Measurements from ENCODE around the gene TIMP2. TPM values are rescaled to one million over a fixed set of nuclear protein-coding genes. Genes with fewer than 3 reads are reported as not detected.
A peak's percentile ranks its signal among the peaks of the same experiment; 100 is the strongest.

Gene TIMP2
- total and polyA plus RNA-seq, 4 donors = 203 to 732 (median 577) TPM

GRCh38 chr17:78853926-78854394 lies 71.2 kb downstream of the TIMP2 start:
- H3K27ac ChIP-seq (ENCODE audit: low read depth in 1 of 2, low read length in 2 of 2) = no peak overlapping the region
- DNase-seq (no peak), ATAC-seq (ENCODE audit: low FRiP score) (no peak)
- intact Hi-C loops (cut with DNase I) = no loop called here
- H3K36me3 ChIP-seq (ENCODE audit: control insufficient read depth in 1 of 2, insufficient read depth in 2 of 2, low read length in 1 of 2) = peaks cover 0 to 7% of the 10 kb centered on the region in 2 donors
- no peak overlapping the region for H3K4me3 ChIP-seq (ENCODE audit: low read length in 2 of 2)
- H3K4me1 ChIP-seq (ENCODE audit: control insufficient read depth in 1 of 2, insufficient read depth in 2 of 2, low read length in 2 of 2) = no peaks in the 10 kb centered on the region
- H3K9me3 ChIP-seq (ENCODE audit: control insufficient read depth, low read length) = no peaks in the 10 kb centered on the region
- H3K27me3 ChIP-seq (ENCODE audit: control insufficient read depth in 1 of 2, insufficient read depth in 2 of 2, low read length in 1 of 2) = no peaks in the 10 kb centered on the region
- WGBS, 2 donors = 76 to 79% methylated on average over 11 of the region's 11 CpGs

DNA sequence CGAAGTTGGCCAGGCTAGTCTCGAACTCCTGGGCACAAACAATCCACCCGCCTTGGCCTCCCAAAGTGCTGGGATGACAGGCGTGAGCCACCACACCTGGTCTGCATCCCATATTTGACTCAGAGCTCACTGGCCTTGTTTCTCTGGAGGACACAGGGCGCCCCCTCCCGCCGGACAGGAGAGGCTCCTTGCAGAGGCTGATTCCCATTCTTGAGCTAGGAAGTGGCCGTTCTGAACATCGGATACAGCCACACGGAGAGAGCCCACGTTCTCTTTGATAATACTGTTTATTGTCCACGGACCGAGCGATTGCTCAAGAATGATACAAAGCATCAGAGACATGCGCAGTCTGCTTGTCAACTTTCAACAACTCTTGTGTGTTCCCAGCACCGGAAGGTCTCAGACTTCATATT lies 72.5 kb downstream of the TIMP2 start:
- Histone ChIP-seq H3K4me1 (ENCODE audit: control insufficient read depth in 1 of 2, insufficient read depth in 2 of 2, low read length in 2 of 2) (no peaks in the 10 kb centered on the region), H3K27me3 (ENCODE audit: control insufficient read depth in 1 of 2, insufficient read depth in 2 of 2, low read length in 1 of 2) (no peaks in the 10 kb centered on the region), H3K36me3 (ENCODE audit: control insufficient read depth in 1 of 2, insufficient read depth in 2 of 2, low read length in 1 of 2) (peaks cover 0 to 7% of the 10 kb centered on the region in 2 donors), H3K27ac (ENCODE audit: low read depth in 1 of 2, low read length in 2 of 2) (no peak overlapping the region), H3K4me3 (ENCODE audit: low read length in 2 of 2) (no peak overlapping the region), H3K9me3 (ENCODE audit: control insufficient read depth, low read length) (no peaks in the 10 kb centered on the region)
- no peak for ATAC-seq (ENCODE audit: low FRiP score)
- no peak for DNase-seq
- WGBS, 2 donors = 82 to 85% methylated on average over 16 of the region's 16 CpGs
- intact Hi-C loops (cut with DNase I) = no loop called here

GRCh38 chr17:78849026-78849425 lies 76.2 kb downstream of the TIMP2 start:
- Histone ChIP-seq H3K27me3 (ENCODE audit: control insufficient read depth in 1 of 2, insufficient read depth in 2 of 2, low read length in 1 of 2) (no peaks in the 10 kb centered on the region), H3K27ac (ENCODE audit: low read depth in 1 of 2, low read length in 2 of 2) (no peak overlapping the region), H3K36me3 (ENCODE audit: control insufficient read depth in 1 of 2, insufficient read depth in 2 of 2, low read length in 1 of 2) (peaks cover 0 to 2% of the 10 kb centered on the region in 2 donors), H3K4me1 (ENCODE audit: control insufficient read depth in 1 of 2, insufficient read depth in 2 of 2, low read length in 2 of 2) (no peaks in the 10 kb centered on the region), H3K4me3 (ENCODE audit: low read length in 2 of 2) (no peak overlapping the region), H3K9me3 (ENCODE audit: control insufficient read depth, low read length) (no peaks in the 10 kb centered on the region)
- ATAC-seq (ENCODE audit: low FRiP score) (no peak), DNase-seq (peak in 1 of 2 donors; percentile 66)
- WGBS, 2 donors = 88% methylated on average over 5 of the region's 5 CpGs
- intact Hi-C loops (cut with DNase I) = no loop called here

DNA sequence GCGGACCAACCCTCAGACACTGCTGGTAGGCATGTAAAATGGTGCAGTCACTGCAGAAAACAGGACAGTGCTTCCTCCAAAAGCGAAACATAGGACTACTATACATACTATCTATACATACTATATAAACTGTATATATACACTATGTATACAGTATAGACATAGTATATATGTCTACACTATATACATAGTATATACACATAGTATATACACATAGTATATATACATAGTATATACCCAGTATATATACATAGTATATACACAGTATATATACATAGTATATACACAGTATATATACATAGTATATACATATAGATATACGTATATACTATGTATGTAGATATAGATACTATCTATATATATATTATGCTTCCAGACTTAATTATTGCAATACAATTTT lies 78.1 kb downstream of the TIMP2 start:
- DNase-seq = no peak
- 93 to 96% methylated on average over 3 of the region's 3 CpGs for WGBS, 2 donors
- Histone ChIP-seq H3K4me3 (ENCODE audit: low read length in 2 of 2) (no peak overlapping the region), H3K9me3 (ENCODE audit: control insufficient read depth, low read length) (no peaks in the 10 kb centered on the region), H3K36me3 (ENCODE audit: control insufficient read depth in 1 of 2, insufficient read depth in 2 of 2, low read length in 1 of 2) (no peaks in the 10 kb centered on the region), H3K4me1 (ENCODE audit: control insufficient read depth in 1 of 2, insufficient read depth in 2 of 2, low read length in 2 of 2) (no peaks in the 10 kb centered on the region), H3K27me3 (ENCODE audit: control insufficient read depth in 1 of 2, insufficient read depth in 2 of 2, low read length in 1 of 2) (no peaks in the 10 kb centered on the region), H3K27ac (ENCODE audit: low read depth in 1 of 2, low read length in 2 of 2) (no peak overlapping the region)
- ATAC-seq (ENCODE audit: low FRiP score) = no peak
- intact Hi-C loops (cut with DNase I) = no loop called here

DNA sequence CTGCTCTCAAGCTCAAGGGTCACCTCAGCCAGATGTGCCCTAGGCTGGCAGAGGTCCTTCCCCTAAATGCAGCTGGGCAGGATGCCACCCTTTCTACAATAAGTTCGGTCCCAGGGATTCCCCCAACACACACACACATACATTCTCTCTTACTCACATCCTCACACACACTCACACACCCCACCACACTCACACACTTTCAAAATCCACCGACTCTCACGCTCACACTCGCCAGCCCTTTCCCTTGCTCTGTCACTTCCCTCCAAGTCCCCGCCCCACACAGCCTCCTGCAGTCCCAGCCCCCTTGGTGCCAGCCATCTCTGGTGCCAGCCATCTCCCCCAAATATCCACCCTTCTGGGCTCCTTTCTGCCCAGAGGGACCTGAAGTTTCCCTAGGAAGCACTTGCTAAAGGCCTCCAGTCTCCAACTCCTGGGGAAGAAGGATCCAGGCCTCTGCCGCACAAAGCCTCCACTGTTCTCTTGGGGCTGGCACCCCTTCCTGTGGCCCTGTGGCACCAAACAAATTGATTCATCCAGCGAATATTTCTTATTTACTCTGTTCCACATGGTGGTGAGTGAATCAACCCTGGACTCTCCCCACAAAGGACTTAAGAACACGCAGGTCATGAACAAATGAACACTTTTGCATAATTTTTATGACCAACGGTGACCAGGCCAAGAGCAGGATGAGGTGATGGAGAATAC lies 80.7 kb downstream of the TIMP2 start:
- Histone ChIP-seq H3K27me3 (ENCODE audit: control insufficient read depth in 1 of 2, insufficient read depth in 2 of 2, low read length in 1 of 2) (no peaks in the 10 kb centered on the region), H3K9me3 (ENCODE audit: control insufficient read depth, low read length) (no peaks in the 10 kb centered on the region), H3K4me1 (ENCODE audit: control insufficient read depth in 1 of 2, insufficient read depth in 2 of 2, low read length in 2 of 2) (no peaks in the 10 kb centered on the region), H3K36me3 (ENCODE audit: control insufficient read depth in 1 of 2, insufficient read depth in 2 of 2, low read length in 1 of 2) (no peaks in the 10 kb centered on the region), H3K27ac (ENCODE audit: low read depth in 1 of 2, low read length in 2 of 2) (no peak overlapping the region), H3K4me3 (ENCODE audit: low read length in 2 of 2) (no peak overlapping the region)
- WGBS, 2 donors = 72 to 75% methylated on average over 9 of the region's 9 CpGs
- DNase-seq (peak in 1 of 2 donors; percentile 59), ATAC-seq (ENCODE audit: low FRiP score) (no peak)
- intact Hi-C loops (cut with DNase I) = no loop called here

GRCh38 chr17:78842881-78843565 lies 82.2 kb downstream of the TIMP2 start:
- ATAC-seq (ENCODE audit: low FRiP score) (no peak), DNase-seq (peak; percentile 60 to 75)
- Histone ChIP-seq H3K4me3 (ENCODE audit: low read length in 2 of 2) (no peak overlapping the region), H3K27ac (ENCODE audit: low read depth in 1 of 2, low read length in 2 of 2) (no peak overlapping the region), H3K36me3 (ENCODE audit: control insufficient read depth in 1 of 2, insufficient read depth in 2 of 2, low read length in 1 of 2) (no peaks in the 10 kb centered on the region), H3K4me1 (ENCODE audit: control insufficient read depth in 1 of 2, insufficient read depth in 2 of 2, low read length in 2 of 2) (no peaks in the 10 kb centered on the region), H3K27me3 (ENCODE audit: control insufficient read depth in 1 of 2, insufficient read depth in 2 of 2, low read length in 1 of 2) (no peaks in the 10 kb centered on the region), H3K9me3 (ENCODE audit: control insufficient read depth, low read length) (no peaks in the 10 kb centered on the region)
- intact Hi-C loops (cut with DNase I) = no loop called here
- 64 to 75% methylated on average over 10 of the region's 10 CpGs for WGBS, 2 donors

DNA sequence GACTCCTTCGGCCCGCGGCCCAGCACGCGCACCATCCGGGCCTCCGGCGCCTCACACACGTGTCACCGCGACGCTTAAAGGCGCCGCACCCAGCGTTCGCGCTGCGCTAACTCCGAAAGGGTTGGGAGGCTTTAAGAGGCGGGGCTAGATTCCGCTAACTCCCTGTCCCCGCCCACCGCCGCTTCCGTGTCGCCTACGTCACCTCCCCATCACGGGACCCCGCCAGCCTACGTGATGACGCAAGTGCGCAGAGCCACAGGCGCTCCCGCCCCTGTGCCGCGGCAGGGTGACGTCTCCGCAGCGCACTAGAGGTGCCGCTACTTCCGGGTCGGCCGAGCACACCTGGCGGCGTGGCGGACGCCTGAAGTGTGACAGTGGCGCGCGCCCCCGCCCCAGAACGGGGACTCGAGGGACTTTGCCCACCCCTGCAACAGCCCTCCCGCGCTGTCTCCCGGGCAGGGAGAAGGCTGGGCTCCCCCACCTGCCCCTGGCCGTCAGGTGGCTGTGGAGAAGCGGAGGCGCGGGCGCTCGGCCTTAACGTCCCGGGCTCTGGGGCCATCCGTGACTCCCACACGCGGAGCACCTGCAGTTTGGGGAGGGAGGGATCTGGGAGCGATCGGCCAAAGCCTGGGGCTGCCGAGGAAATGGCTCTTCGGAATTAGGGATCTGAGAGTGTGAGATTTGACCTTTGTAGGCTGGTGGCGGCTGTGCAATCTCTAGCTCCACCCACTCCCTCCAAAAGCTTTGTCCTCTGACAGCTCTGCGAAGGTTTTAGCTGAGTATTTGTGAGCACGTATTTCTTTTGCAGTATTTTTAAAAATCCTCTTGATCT lies 84.2 kb downstream of the TIMP2 start, which contains the start of gene USP36:
USP36 (minus strand) TSS at position 35 of the 832 bp plus-strand sequence. CDS start 4,451 bp downstream, outside the sequence.
- H3K4me3 ChIP-seq (ENCODE audit: low read length in 2 of 2) = peak within 1 kb of the TSS; percentile 72 to 93
- no peaks in the 10 kb centered on the region for H3K36me3 ChIP-seq (ENCODE audit: control insufficient read depth in 1 of 2, insufficient read depth in 2 of 2, low read length in 1 of 2)
- whole genome bisulfite sequencing, 2 donors = 1% methylated on average over 73 to 74 of the region's 74 CpGs
- H3K27ac ChIP-seq (ENCODE audit: low read depth in 1 of 2, low read length in 2 of 2) = peak within 1 kb of the TSS; percentile 69 to 78
- intact Hi-C loops (cut with DNase I) = no loop called here
- H3K4me1 ChIP-seq (ENCODE audit: control insufficient read depth in 1 of 2, insufficient read depth in 2 of 2, low read length in 2 of 2) = no peaks in the 10 kb centered on the region
- peak; percentile 99 to 100 for DNase-seq
- peak; percentile 97 for ATAC-seq (ENCODE audit: low FRiP score)
- H3K9me3 ChIP-seq (ENCODE audit: control insufficient read depth, low read length) = no peaks in the 10 kb centered on the region
- no peaks in the 10 kb centered on the region for H3K27me3 ChIP-seq (ENCODE audit: control insufficient read depth in 1 of 2, insufficient read depth in 2 of 2, low read length in 1 of 2)

GRCh38 chr17:78840530-78840779 lies 84.7 kb downstream of the TIMP2 start:
- no peaks in the 10 kb centered on the region for H3K27me3 ChIP-seq (ENCODE audit: control insufficient read depth in 1 of 2, insufficient read depth in 2 of 2, low read length in 1 of 2)
- ATAC-seq (ENCODE audit: low FRiP score) = no peak
- peaks cover 0 to 2% of the 10 kb centered on the region in 2 donors for H3K36me3 ChIP-seq (ENCODE audit: control insufficient read depth in 1 of 2, insufficient read depth in 2 of 2, low read length in 1 of 2)
- H3K27ac ChIP-seq (ENCODE audit: low read depth in 1 of 2, low read length in 2 of 2) = peak overlapping the region; percentile 65 to 78
- intact Hi-C loops (cut with DNase I) = no loop called here
- no peaks in the 10 kb centered on the region for H3K9me3 ChIP-seq (ENCODE audit: control insufficient read depth, low read length)
- no peaks in the 10 kb centered on the region for H3K4me1 ChIP-seq (ENCODE audit: control insufficient read depth in 1 of 2, insufficient read depth in 2 of 2, low read length in 2 of 2)
- 0% methylated on average over 23 to 35 of the region's 35 CpGs for WGBS, 2 donors
- peak overlapping the region; percentile 67 to 79 for H3K4me3 ChIP-seq (ENCODE audit: low read length in 2 of 2)
- no peak for DNase-seq
